ENCODE results near the gene KMT2C. TPM values are rescaled to one million over a fixed set of nuclear protein-coding genes. Genes with fewer than 3 reads are reported as not detected.
"Not testable (repeated sequence)": the region's sequence is repeated elsewhere in the genome, so short reads cannot be mapped to it uniquely, and the experiment has no call there.

Gene KMT2C
- total and polyA plus RNA-seq, 4 donors, result 5.8 to 123 (median 56.2) TPM

GRCh38 chr7:152313217-152313616 lies 122.6 kb downstream of the KMT2C start:
- no peak overlapping the region for H3K4me3 ChIP-seq (ENCODE audit: low read length in 2 of 2)
- no peak overlapping the region for H3K27ac ChIP-seq (ENCODE audit: low read depth in 1 of 2, low read length in 2 of 2)
- intact Hi-C loops (cut with DNase I), result no loop called here
- ATAC-seq (ENCODE audit: low FRiP score) (no peak), DNase-seq (no peak)
- H3K4me1 ChIP-seq (ENCODE audit: control insufficient read depth in 1 of 2, insufficient read depth in 2 of 2, low read length in 2 of 2), result peaks cover 2 to 5% of the 10 kb centered on the region in 2 donors
- no peaks in the 10 kb centered on the region for H3K9me3 ChIP-seq (ENCODE audit: control insufficient read depth, low read length)
- no peaks in the 10 kb centered on the region for H3K27me3 ChIP-seq (ENCODE audit: control insufficient read depth in 1 of 2, insufficient read depth in 2 of 2, low read length in 1 of 2)
- no peaks in the 10 kb centered on the region for H3K36me3 ChIP-seq (ENCODE audit: control insufficient read depth in 1 of 2, insufficient read depth in 2 of 2, low read length in 1 of 2)

- Histone ChIP-seq H3K4me3 (ENCODE audit: low read length in 2 of 2) (no peak overlapping the region), H3K27ac (ENCODE audit: low read depth in 1 of 2, low read length in 2 of 2) (no peak overlapping the region), H3K27me3 (ENCODE audit: control insufficient read depth in 1 of 2, insufficient read depth in 2 of 2, low read length in 1 of 2) (no peaks in the 10 kb centered on the region), H3K9me3 (ENCODE audit: control insufficient read depth, low read length) (no peaks in the 10 kb centered on the region), H3K36me3 (ENCODE audit: control insufficient read depth in 1 of 2, insufficient read depth in 2 of 2, low read length in 1 of 2) (no peaks in the 10 kb centered on the region), H3K4me1 (ENCODE audit: control insufficient read depth in 1 of 2, insufficient read depth in 2 of 2, low read length in 2 of 2) (peaks cover 0 to 5% of the 10 kb centered on the region in 2 donors)
- ATAC-seq (ENCODE audit: low FRiP score), result no peak
- intact Hi-C loops (cut with DNase I), result no loop called here
- WGBS, 2 donors, result 8 to 22% methylated on average over 2 of the region's 2 CpGs
- DNase-seq, result no peak
Observed at GRCh38 chr7:152312316-152312715, 123.5 kb downstream of the KMT2C start.

GRCh38 chr7:152307902-152308301 lies 127.9 kb downstream of the KMT2C start:
- Histone ChIP-seq H3K9me3 (ENCODE audit: control insufficient read depth, low read length) (no peaks in the 10 kb centered on the region), H3K4me1 (ENCODE audit: control insufficient read depth in 1 of 2, insufficient read depth in 2 of 2, low read length in 2 of 2) (peaks cover 0 to 5% of the 10 kb centered on the region in 2 donors), H3K36me3 (ENCODE audit: control insufficient read depth in 1 of 2, insufficient read depth in 2 of 2, low read length in 1 of 2) (peaks cover 0 to 2% of the 10 kb centered on the region in 2 donors), H3K4me3 (ENCODE audit: low read length in 2 of 2) (no peak overlapping the region), H3K27ac (ENCODE audit: low read depth in 1 of 2, low read length in 2 of 2) (no peak overlapping the region), H3K27me3 (ENCODE audit: control insufficient read depth in 1 of 2, insufficient read depth in 2 of 2, low read length in 1 of 2) (no peaks in the 10 kb centered on the region)
- no peak for ATAC-seq (ENCODE audit: low FRiP score)
- intact Hi-C loops (cut with DNase I), result no loop called here
- no peak for DNase-seq

GRCh38 chr7:152299542-152300143 lies 136.2 kb downstream of the KMT2C start:
- H3K27ac ChIP-seq (ENCODE audit: low read depth in 1 of 2, low read length in 2 of 2); H3K27me3 ChIP-seq (ENCODE audit: control insufficient read depth in 1 of 2, insufficient read depth in 2 of 2, low read length in 1 of 2); H3K4me3 ChIP-seq (ENCODE audit: low read length in 2 of 2); DNase-seq; H3K9me3 ChIP-seq (ENCODE audit: control insufficient read depth, low read length); ATAC-seq (ENCODE audit: low FRiP score); H3K4me1 ChIP-seq (ENCODE audit: control insufficient read depth in 1 of 2, insufficient read depth in 2 of 2, low read length in 2 of 2); H3K36me3 ChIP-seq (ENCODE audit: control insufficient read depth in 1 of 2, insufficient read depth in 2 of 2, low read length in 1 of 2); intact Hi-C loops (cut with DNase I): not testable (repeated sequence)
- WGBS, 2 donors, result 94 to 100% methylated on average over 1 to 2 of the region's 2 CpGs

GRCh38 chr7:152292897-152293296 lies 142.9 kb downstream of the KMT2C start:
- Histone ChIP-seq H3K4me1 (ENCODE audit: control insufficient read depth in 1 of 2, insufficient read depth in 2 of 2, low read length in 2 of 2) (no peaks in the 10 kb centered on the region), H3K27me3 (ENCODE audit: control insufficient read depth in 1 of 2, insufficient read depth in 2 of 2, low read length in 1 of 2) (no peaks in the 10 kb centered on the region), H3K36me3 (ENCODE audit: control insufficient read depth in 1 of 2, insufficient read depth in 2 of 2, low read length in 1 of 2) (no peaks in the 10 kb centered on the region), H3K9me3 (ENCODE audit: control insufficient read depth, low read length) (no peaks in the 10 kb centered on the region), H3K27ac (ENCODE audit: low read depth in 1 of 2, low read length in 2 of 2) (no peak overlapping the region), H3K4me3 (ENCODE audit: low read length in 2 of 2) (no peak overlapping the region)
- WGBS, 2 donors, result 89% methylated on average over 2 of the region's 2 CpGs
- intact Hi-C loops (cut with DNase I), result no loop called here
- DNase-seq, result no peak
- no peak for ATAC-seq (ENCODE audit: low FRiP score)

- H3K27ac ChIP-seq (ENCODE audit: low read depth in 1 of 2, low read length in 2 of 2); H3K4me3 ChIP-seq (ENCODE audit: low read length in 2 of 2); H3K27me3 ChIP-seq (ENCODE audit: control insufficient read depth in 1 of 2, insufficient read depth in 2 of 2, low read length in 1 of 2); H3K4me1 ChIP-seq (ENCODE audit: control insufficient read depth in 1 of 2, insufficient read depth in 2 of 2, low read length in 2 of 2); H3K36me3 ChIP-seq (ENCODE audit: control insufficient read depth in 1 of 2, insufficient read depth in 2 of 2, low read length in 1 of 2); H3K9me3 ChIP-seq (ENCODE audit: control insufficient read depth, low read length); DNase-seq; intact Hi-C loops (cut with DNase I): not testable (repeated sequence)
- WGBS, 2 donors, result 90 to 95% methylated on average over 3 of the region's 3 CpGs
- ATAC-seq (ENCODE audit: low FRiP score), result peak; percentile 37
Observed at GRCh38 chr7:152286972-152287371, 148.8 kb downstream of the KMT2C start.

GRCh38 chr7:152286219-152286618 lies 149.6 kb downstream of the KMT2C start:
- ATAC-seq (ENCODE audit: low FRiP score), result peak; percentile 64

GRCh38 chr7:152284998-152285397 lies 150.8 kb downstream of the KMT2C start:
- H3K27me3 ChIP-seq (ENCODE audit: control insufficient read depth in 1 of 2, insufficient read depth in 2 of 2, low read length in 1 of 2); H3K9me3 ChIP-seq (ENCODE audit: control insufficient read depth, low read length); intact Hi-C loops (cut with DNase I); H3K27ac ChIP-seq (ENCODE audit: low read depth in 1 of 2, low read length in 2 of 2); DNase-seq; H3K4me3 ChIP-seq (ENCODE audit: low read length in 2 of 2); H3K36me3 ChIP-seq (ENCODE audit: control insufficient read depth in 1 of 2, insufficient read depth in 2 of 2, low read length in 1 of 2); H3K4me1 ChIP-seq (ENCODE audit: control insufficient read depth in 1 of 2, insufficient read depth in 2 of 2, low read length in 2 of 2): not testable (repeated sequence)
- WGBS, 2 donors, result 89 to 91% methylated on average over 3 of the region's 3 CpGs
- ATAC-seq (ENCODE audit: low FRiP score), result peak; percentile 55

More at GRCh38 chr7:152286219-152286618, 149.6 kb downstream of the KMT2C start:
- H3K4me3 ChIP-seq (ENCODE audit: low read length in 2 of 2); H3K36me3 ChIP-seq (ENCODE audit: control insufficient read depth in 1 of 2, insufficient read depth in 2 of 2, low read length in 1 of 2); H3K4me1 ChIP-seq (ENCODE audit: control insufficient read depth in 1 of 2, insufficient read depth in 2 of 2, low read length in 2 of 2); intact Hi-C loops (cut with DNase I); DNase-seq; H3K27ac ChIP-seq (ENCODE audit: low read depth in 1 of 2, low read length in 2 of 2); H3K27me3 ChIP-seq (ENCODE audit: control insufficient read depth in 1 of 2, insufficient read depth in 2 of 2, low read length in 1 of 2); H3K9me3 ChIP-seq (ENCODE audit: control insufficient read depth, low read length): not testable (repeated sequence)

GRCh38 chr7:152277687-152278086 lies 158.1 kb downstream of the KMT2C start:
- H3K4me3 ChIP-seq (ENCODE audit: low read length in 2 of 2); intact Hi-C loops (cut with DNase I); DNase-seq; H3K36me3 ChIP-seq (ENCODE audit: control insufficient read depth in 1 of 2, insufficient read depth in 2 of 2, low read length in 1 of 2); H3K27ac ChIP-seq (ENCODE audit: low read depth in 1 of 2, low read length in 2 of 2); H3K4me1 ChIP-seq (ENCODE audit: control insufficient read depth in 1 of 2, insufficient read depth in 2 of 2, low read length in 2 of 2); H3K9me3 ChIP-seq (ENCODE audit: control insufficient read depth, low read length); H3K27me3 ChIP-seq (ENCODE audit: control insufficient read depth in 1 of 2, insufficient read depth in 2 of 2, low read length in 1 of 2); ATAC-seq (ENCODE audit: low FRiP score): not testable (repeated sequence)
- 97 to 98% methylated on average over 2 of the region's 2 CpGs for WGBS, 2 donors
